Esophagus muscularis mucosa (tissue), 4 donors: ENCODE results near the gene CFAP410.

Experiments
- CTCF ChIP-seq, 3 experiments: fragments of 200-600 bp in 2 of 3; fragments of 450-650 bp in 1 of 3; sonication (generic) in 2 of 3; IDR thresholded peaks; one replicate each; pipeline ENCODE4 v1.5.1; 2017 to 2019; ENCODE audit warnings: antibody characterized with exemption in 3 of 3, mild to moderate bottlenecking in 2 of 3, moderate library complexity in 1 of 3
- EP300 ChIP-seq: sonication (generic); formaldehyde crosslinking; IDR thresholded peaks from one replicate; pipeline ENCODE4 v1.6.1; 2017; ENCODE audit warnings: antibody characterized with exemption
- POLR2A ChIP-seq: fragments of 450-650 bp; IDR thresholded peaks from one replicate; pipeline ENCODE4 v1.6.1; 2017; ENCODE audit warnings: antibody characterized with exemption, moderate library complexity, mild to moderate bottlenecking, low read depth
- POLR2AphosphoS5 ChIP-seq, 2 donors: sonication (generic); formaldehyde crosslinking; IDR thresholded peaks; one replicate each; pipeline ENCODE4 v1.6.1; 2017; ENCODE audit warnings: antibody characterized with exemption in 2 of 2

- no peak for TF ChIP-seq CTCF (IDR thresholded peaks at IDR 0.05)
- TF ChIP-seq POLR2A: no peak
- no peak for TF ChIP-seq EP300
- no peak for TF ChIP-seq POLR2AphosphoS5 (IDR thresholded peaks at IDR 0.05)
Measured at GRCh38 chr21:44291078-44291935, 47.9 kb downstream of the CFAP410 start.
